MCF 10A (cell line): ENCODE results near the gene TMEM229A. TPM values are rescaled to one million over a fixed set of nuclear protein-coding genes. Genes with fewer than 3 reads are reported as not detected.
A peak's percentile ranks its signal among the peaks of the same experiment; 100 is the strongest.

ENCODE experiments used
- BruUV-seq: library from RNA; stranded (reverse); fragments of 400-500 nt; replicated peaks from 2 replicates; lab custom pipeline; 2021; lab: Mats Ljungman, UMichigan
- CTCF ChIA-PET: fragments of 300-600 bp; sonication (Branson Sonifier 250); formaldehyde crosslinking; extraction: SDS; loops from one replicate; lab custom pipeline; 2021; ENCODE audit warnings: antibody characterized with exemption, inconsistent platforms; lab: Yijun Ruan, JAX
- POLR2A ChIA-PET: fragments of 300-600, 350-650 bp; sonication (Branson Sonifier 250); formaldehyde crosslinking; extraction: SDS; loops from one replicate; lab custom pipeline; 2020; ENCODE audit warnings: antibody characterized with exemption, inconsistent platforms; lab: Yijun Ruan, JAX
- DNase-seq: peaks from one replicate; pipeline ENCODE4 v3.0.0-alpha.2; 2018; ENCODE audit not compliant: unreplicated experiment
- H3K27ac Mint-ChIP-seq: one replicate; pipeline ENCODE4 v1.8.0; 2022; ENCODE audit warnings: mild to moderate bottlenecking, low read depth, mixed read lengths; ENCODE audit not compliant: unreplicated experiment
- H3K27me3 Mint-ChIP-seq: one replicate; pipeline ENCODE4 v1.8.0; 2022; ENCODE audit warnings: mixed read lengths; ENCODE audit not compliant: insufficient read depth, unreplicated experiment
- H3K36me3 Mint-ChIP-seq: one replicate; pipeline ENCODE4 v1.8.0; 2022; ENCODE audit warnings: mild to moderate bottlenecking, moderate library complexity, mixed read lengths; ENCODE audit not compliant: insufficient read depth, unreplicated experiment
- H3K4me1 Mint-ChIP-seq: one replicate; pipeline ENCODE4 v1.8.0; 2022; ENCODE audit warnings: mixed read lengths; ENCODE audit not compliant: insufficient read depth, unreplicated experiment
- H3K4me3 Mint-ChIP-seq: one replicate; pipeline ENCODE4 v1.8.0; 2022; ENCODE audit warnings: mild to moderate bottlenecking, moderate library complexity, mixed read lengths; ENCODE audit not compliant: unreplicated experiment
- H3K9me3 Mint-ChIP-seq: one replicate; pipeline ENCODE4 v1.8.0; 2022; ENCODE audit warnings: mixed read lengths; ENCODE audit not compliant: unreplicated experiment
- intact Hi-C: fragments of 100-400 bp; cut with micrococcal nuclease; formaldehyde crosslinking; loops from 2 replicates; pipeline ENCODE4 v1.14.1; 2022
- total RNA-seq: library from RNA; stranded (reverse); gene quantifications from 2 replicates; pipeline ENCODE4 v1.2.3, GENCODE V29; 2022
- TF ChIP-seq, protein P1 (sequence below): fragments of 200-600 bp; IDR thresholded peaks from one replicate; pipeline ENCODE4 v1.8.0; 2022; ENCODE audit warnings: antibody characterized with exemption, mild to moderate bottlenecking; ENCODE audit not compliant: unreplicated experiment

Gene TMEM229A
- total RNA-seq, 1 experiment from 2014 or later = not detected

DNA sequence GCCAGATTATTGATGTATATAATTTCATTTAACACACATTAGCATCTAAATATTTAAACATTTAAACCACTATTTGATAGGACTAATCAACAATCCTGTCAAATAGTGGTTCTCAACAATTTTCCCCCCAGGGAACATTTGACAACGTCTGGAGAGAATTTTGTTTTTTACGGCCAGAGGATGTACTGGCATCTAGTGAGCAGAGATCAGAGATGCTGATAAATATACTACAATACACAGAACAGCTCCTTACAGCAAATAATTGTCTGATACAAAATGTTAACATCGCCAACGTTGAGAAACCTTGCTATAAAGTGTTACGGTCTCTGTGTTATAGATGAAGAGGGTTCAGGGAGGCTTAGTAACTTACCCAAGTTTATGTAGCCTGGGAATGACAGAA lies 25.0 kb upstream of the TMEM229A start:
- ChIA-PET CTCF (no interaction called here), POLR2A (interaction anchor here (0.7 kb wide), 1 partner anchor 310 kb away, joined by 3 read pairs; no protein-coding TSS in a partner anchor)
- H3K27ac Mint-ChIP-seq = no peak overlapping the region
- intact Hi-C loops = no loop called here
- TF ChIP-seq, protein P1, sequence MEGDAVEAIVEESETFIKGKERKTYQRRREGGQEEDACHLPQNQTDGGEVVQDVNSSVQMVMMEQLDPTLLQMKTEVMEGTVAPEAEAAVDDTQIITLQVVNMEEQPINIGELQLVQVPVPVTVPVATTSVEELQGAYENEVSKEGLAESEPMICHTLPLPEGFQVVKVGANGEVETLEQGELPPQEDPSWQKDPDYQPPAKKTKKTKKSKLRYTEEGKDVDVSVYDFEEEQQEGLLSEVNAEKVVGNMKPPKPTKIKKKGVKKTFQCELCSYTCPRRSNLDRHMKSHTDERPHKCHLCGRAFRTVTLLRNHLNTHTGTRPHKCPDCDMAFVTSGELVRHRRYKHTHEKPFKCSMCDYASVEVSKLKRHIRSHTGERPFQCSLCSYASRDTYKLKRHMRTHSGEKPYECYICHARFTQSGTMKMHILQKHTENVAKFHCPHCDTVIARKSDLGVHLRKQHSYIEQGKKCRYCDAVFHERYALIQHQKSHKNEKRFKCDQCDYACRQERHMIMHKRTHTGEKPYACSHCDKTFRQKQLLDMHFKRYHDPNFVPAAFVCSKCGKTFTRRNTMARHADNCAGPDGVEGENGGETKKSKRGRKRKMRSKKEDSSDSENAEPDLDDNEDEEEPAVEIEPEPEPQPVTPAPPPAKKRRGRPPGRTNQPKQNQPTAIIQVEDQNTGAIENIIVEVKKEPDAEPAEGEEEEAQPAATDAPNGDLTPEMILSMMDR = no peak
- H3K27me3 Mint-ChIP-seq = no peaks in the 10 kb centered on the region
- no peak overlapping the region for H3K4me3 Mint-ChIP-seq
- H3K36me3 Mint-ChIP-seq = no peaks in the 10 kb centered on the region
- DNase-seq = no peak
- peaks cover 5% of the 10 kb centered on the region for H3K4me1 Mint-ChIP-seq
- BruUV-seq = no TSS peak
- no peaks in the 10 kb centered on the region for H3K9me3 Mint-ChIP-seq

DNA sequence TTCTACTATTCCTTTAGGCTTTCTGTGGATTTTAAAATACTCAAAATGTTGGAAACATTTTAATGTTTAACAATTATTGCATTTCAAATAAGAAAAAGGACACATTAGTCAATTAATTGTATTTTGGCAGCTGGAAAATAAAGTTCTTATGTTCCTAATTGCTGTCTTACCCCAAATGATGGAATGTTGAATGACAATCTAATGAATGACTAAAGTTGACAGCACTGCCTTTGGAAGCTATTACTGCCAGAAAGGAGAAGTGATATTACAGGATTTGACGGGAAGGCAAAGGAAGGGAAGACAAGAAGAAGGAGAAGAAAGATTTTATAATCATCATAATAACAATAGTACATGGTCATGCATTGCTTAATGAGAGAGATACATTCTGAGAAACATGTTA lies 23.4 kb upstream of the TMEM229A start:
- BruUV-seq = no TSS peak
- H3K27me3 Mint-ChIP-seq = no peaks in the 10 kb centered on the region
- TF ChIP-seq, protein P1 = no peak
- peaks cover 5% of the 10 kb centered on the region for H3K4me1 Mint-ChIP-seq
- no peak for DNase-seq
- CTCF ChIA-PET = no interaction called here
- POLR2A ChIA-PET = no interaction called here
- intact Hi-C loops = no loop called here
- no peak overlapping the region for H3K27ac Mint-ChIP-seq
- no peaks in the 10 kb centered on the region for H3K9me3 Mint-ChIP-seq
- H3K36me3 Mint-ChIP-seq = no peaks in the 10 kb centered on the region
- no peak overlapping the region for H3K4me3 Mint-ChIP-seq

DNA sequence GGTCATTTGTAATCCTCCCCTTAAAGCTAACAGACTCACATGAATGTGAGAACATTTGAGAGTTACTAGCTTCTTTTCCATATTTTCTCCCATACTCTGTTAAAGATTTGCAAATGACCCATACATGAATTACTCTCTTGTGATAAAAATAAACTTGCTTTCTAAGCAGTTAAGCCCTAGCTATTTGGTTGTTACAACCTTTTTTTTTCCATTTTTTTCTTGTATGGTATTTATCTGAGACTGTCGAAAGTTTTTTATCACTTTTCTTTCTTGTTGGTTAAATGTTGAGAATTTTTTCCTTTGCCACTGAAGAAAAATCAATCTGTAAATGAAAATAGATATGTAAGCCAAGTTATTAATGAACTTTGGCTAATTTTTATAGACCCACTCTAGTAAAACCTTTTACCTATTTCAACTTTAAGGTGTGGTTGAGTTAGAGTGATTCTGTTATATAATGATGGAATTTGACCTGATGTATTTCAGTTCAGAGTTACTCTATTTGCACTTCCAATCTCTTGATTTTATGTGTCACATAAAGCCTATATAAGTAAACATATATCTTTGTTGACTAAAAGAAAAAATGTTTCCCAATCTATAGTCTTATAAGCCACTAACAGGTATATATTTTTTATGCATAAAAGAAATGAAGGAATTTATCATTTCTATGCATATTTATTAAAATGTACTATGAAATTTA lies 19.0 kb upstream of the TMEM229A start:
- Mint-ChIP-seq H3K27me3 (no peaks in the 10 kb centered on the region), H3K27ac (no peak overlapping the region), H3K4me1 (no peaks in the 10 kb centered on the region), H3K4me3 (no peak overlapping the region), H3K9me3 (no peaks in the 10 kb centered on the region), H3K36me3 (no peaks in the 10 kb centered on the region)
- TF ChIP-seq, protein P1 = no peak
- no peak for DNase-seq
- intact Hi-C loops = no loop called here
- POLR2A ChIA-PET = interaction anchor here (1.0 kb wide), 1 partner anchor 14 kb away, joined by 3 read pairs; no protein-coding TSS in a partner anchor
- CTCF ChIA-PET = no interaction called here
- no TSS peak for BruUV-seq

DNA sequence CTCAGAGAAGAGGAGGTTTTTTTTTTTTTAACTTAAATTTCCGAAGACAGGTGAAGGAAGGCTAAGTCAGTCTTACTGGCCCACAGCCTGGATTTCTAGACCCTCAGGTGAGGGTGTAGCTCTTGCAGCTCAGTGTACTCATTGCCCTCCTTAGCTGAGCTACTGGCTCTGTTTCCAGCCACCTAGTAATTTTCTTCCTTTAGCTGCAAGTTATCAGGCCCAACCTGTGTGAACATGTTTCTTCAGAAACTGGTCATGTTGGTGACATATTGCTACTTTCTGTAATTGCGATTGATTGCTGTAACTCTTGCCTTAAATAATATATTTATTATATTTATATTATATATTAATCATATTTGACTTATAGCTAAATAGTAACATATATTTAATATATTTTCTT lies 10.0 kb upstream of the TMEM229A start:
- Mint-ChIP-seq H3K4me1 (peaks cover 4% of the 10 kb centered on the region), H3K27me3 (no peaks in the 10 kb centered on the region), H3K36me3 (no peaks in the 10 kb centered on the region), H3K4me3 (no peak overlapping the region), H3K27ac (no peak overlapping the region), H3K9me3 (no peaks in the 10 kb centered on the region)
- peak; percentile 9 for DNase-seq
- TF ChIP-seq, protein P1 = no peak
- intact Hi-C loops = no loop called here
- POLR2A ChIA-PET = interaction anchor here (0.5 to 0.7 kb wide), 2 partner anchors 19 to 93 kb away, joined by 3 read pairs; no protein-coding TSS in a partner anchor
- BruUV-seq = no TSS peak
- CTCF ChIA-PET = interaction anchor here (0.6 to 1.7 kb wide), 2 partner anchors 61 to 799 kb away, joined by 3 read pairs; no protein-coding TSS in a partner anchor
